Keratinocyte (primary cell): ENCODE results near the gene NTN5. TPM values are rescaled to one million over a fixed set of nuclear protein-coding genes. Genes with fewer than 3 reads are reported as not detected.

Experiments used
- DNase-seq: peaks from one replicate; pipeline ENCODE4 v3.0.0-alpha.2; 2011; ENCODE audit warnings: low read depth, missing footprints, low spot score
- FAIRE-seq: peaks from 2 replicates; lab custom pipeline; 2011; peaks lifted over from hg19 to GRCh38; lab: Jason Lieb, UNC
- H2AFZ ChIP-seq: 2 replicates; pipeline ENCODE4 v1.6.0; 2012; ENCODE audit warnings: low read length, control low read depth, inconsistent platforms; ENCODE audit not compliant: control insufficient read depth
- H3K27ac ChIP-seq: 2 replicates; pipeline ENCODE4 v1.5.1; 2011; ENCODE audit warnings: low read length; ENCODE audit not compliant: control insufficient read depth, insufficient read depth
- H3K27me3 ChIP-seq: 3 replicates; pipeline ENCODE4 v1.6.0; 2011; ENCODE audit warnings: low read length; ENCODE audit not compliant: control insufficient read depth, insufficient read depth; ENCODE audit errors: extremely low read depth
- H3K36me3 ChIP-seq, 2 experiments: 2 replicates in 1 of 2; 3 replicates in 1 of 2; pipeline ENCODE4 v1.5.1; 2011; ENCODE audit warnings: low read length in 2 of 2, mild to moderate bottlenecking in 1 of 2; ENCODE audit not compliant: control insufficient read depth in 2 of 2, insufficient read depth in 2 of 2; ENCODE audit errors: extremely low read depth in 1 of 2
- H3K4me1 ChIP-seq: 3 replicates; pipeline ENCODE4 v1.5.1; 2011; ENCODE audit warnings: low read length; ENCODE audit not compliant: control insufficient read depth, insufficient read depth; ENCODE audit errors: extremely low read depth
- H3K4me2 ChIP-seq: 3 replicates; pipeline ENCODE4 v1.6.0; 2011; ENCODE audit warnings: low read depth, low read length; ENCODE audit not compliant: control insufficient read depth, insufficient read depth; ENCODE audit errors: extremely low read depth
- H3K4me3 ChIP-seq, 3 experiments: fragments of 200-600 bp in 1 of 3; sonication (generic) in 1 of 3; 2 replicates in 2 of 3; 3 replicates in 1 of 3; pipeline ENCODE4 v1.5.1; 2011 to 2016; ENCODE audit warnings: low read length in 3 of 3, mild to moderate bottlenecking in 3 of 3, control low read depth in 2 of 3, inconsistent platforms in 1 of 3, low read depth in 1 of 3, mixed read lengths in 1 of 3, mixed run types in 1 of 3, moderate library complexity in 1 of 3; ENCODE audit not compliant: control insufficient read depth in 2 of 3, insufficient read depth in 2 of 3; ENCODE audit errors: extremely low read depth in 1 of 3
- H3K79me2 ChIP-seq: 2 replicates; pipeline ENCODE4 v1.6.0; 2012; ENCODE audit warnings: low read length; ENCODE audit not compliant: control insufficient read depth, insufficient read depth
- H3K9ac ChIP-seq: 3 replicates; pipeline ENCODE4 v1.6.0; 2011; ENCODE audit warnings: low read length; ENCODE audit not compliant: control insufficient read depth, insufficient read depth; ENCODE audit errors: extremely low read depth
- H3K9me1 ChIP-seq: 3 replicates; pipeline ENCODE4 v1.6.0; 2011; ENCODE audit warnings: low read length; ENCODE audit not compliant: control insufficient read depth, insufficient read depth; ENCODE audit errors: extremely low read depth
- H3K9me3 ChIP-seq: 2 replicates; pipeline ENCODE4 v1.5.1; 2012; ENCODE audit warnings: low read depth, low read length; ENCODE audit not compliant: control insufficient read depth
- H4K20me1 ChIP-seq: 3 replicates; pipeline ENCODE4 v1.6.0; 2011; ENCODE audit warnings: low read length; ENCODE audit not compliant: control insufficient read depth, insufficient read depth; ENCODE audit errors: extremely low read depth
- EZH2 ChIP-seq: IDR thresholded peaks from one replicate; pipeline ENCODE4 v1.6.1; 2012; ENCODE audit warnings: inconsistent platforms, mild to moderate bottlenecking, low read length, moderate library complexity
- dilution Hi-C: fragments of 300-500 bp; cut with MboI; formaldehyde crosslinking; loops from one replicate; pipeline ENCODE4 v1.7.0; 2020; ENCODE audit warnings: low sequenced_read_pairs; ENCODE audit not compliant: extremely low pct_ligation_motif_present
- polyA plus RNA-seq, 5 experiments: library from polyadenylated mRNA; depleted of rRNA in 3 of 5; stranded (reverse) in 3 of 5; stranded (forward) in 1 of 5; unstranded in 1 of 5; fragments of >200 nt; gene quantifications; 1 replicate in 1 of 5; 2 replicates in 3 of 5; 3 replicates in 1 of 5; pipeline versions ENCODE4 v1.2.1 to v1.2.3, GENCODE V29; 2011 to 2012; ENCODE audit warnings: missing spikeins in 2 of 5, low read depth in 1 of 5, low replicate concordance in 1 of 5
- TF ChIP-seq, protein P1 (sequence below), 3 experiments: IDR thresholded peaks in 1 of 3; conservative IDR thresholded peaks in 1 of 3; optimal IDR thresholded peaks in 1 of 3; 2 replicates in 2 of 3; 3 replicates in 1 of 3; pipeline versions ENCODE3 to v1.5.1; 2011; ENCODE audit warnings: low read length in 3 of 3, mild to moderate bottlenecking in 3 of 3, moderate library complexity in 2 of 3, control low read depth in 1 of 3, inconsistent platforms in 1 of 3; ENCODE audit not compliant: insufficient read depth in 2 of 3; ENCODE audit errors: extremely low read depth in 1 of 3

NTN5 gene
- polyA plus RNA-seq, 1 donor (not counting 4 experiments of a cell fraction or from before 2014, with no cell fraction given) = 0.07 TPM

DNA sequence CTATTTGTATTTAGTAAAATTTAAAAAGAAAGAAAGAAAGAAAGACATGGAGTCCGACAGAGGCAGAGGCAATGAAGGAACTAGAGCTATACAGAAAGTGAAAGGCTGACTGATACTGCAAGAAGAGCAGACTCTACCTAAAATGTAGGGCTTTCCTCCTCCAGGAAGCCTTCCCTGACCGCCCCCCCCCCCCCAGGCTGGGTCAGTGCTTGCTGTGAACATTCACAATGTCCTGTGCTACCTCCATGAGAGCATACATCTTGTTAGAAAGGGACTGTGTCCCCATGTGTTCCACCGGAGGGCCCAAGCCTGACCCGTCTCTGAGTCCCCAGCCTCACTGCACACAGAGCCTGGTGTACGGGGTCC lies 21.2 kb downstream of the NTN5 start:
- Histone ChIP-seq H2AFZ (no peak overlapping the region), H3K4me3 (no peak overlapping the region), H3K27ac (no peak overlapping the region), H3K4me2 (no peak overlapping the region), H3K9ac (no peak overlapping the region), H3K9me3 (no peaks in the 10 kb centered on the region), H3K36me3 (no peaks in the 10 kb centered on the region), H4K20me1 (no peaks in the 10 kb centered on the region), H3K9me1 (no peaks in the 10 kb centered on the region), H3K4me1 (peaks cover 7% of the 10 kb centered on the region), H3K79me2 (no peaks in the 10 kb centered on the region), H3K27me3 (no peaks in the 10 kb centered on the region)
- FAIRE-seq (no peak), DNase-seq (no peak)
- no peak for TF ChIP-seq EZH2
- TF ChIP-seq, protein P1, sequence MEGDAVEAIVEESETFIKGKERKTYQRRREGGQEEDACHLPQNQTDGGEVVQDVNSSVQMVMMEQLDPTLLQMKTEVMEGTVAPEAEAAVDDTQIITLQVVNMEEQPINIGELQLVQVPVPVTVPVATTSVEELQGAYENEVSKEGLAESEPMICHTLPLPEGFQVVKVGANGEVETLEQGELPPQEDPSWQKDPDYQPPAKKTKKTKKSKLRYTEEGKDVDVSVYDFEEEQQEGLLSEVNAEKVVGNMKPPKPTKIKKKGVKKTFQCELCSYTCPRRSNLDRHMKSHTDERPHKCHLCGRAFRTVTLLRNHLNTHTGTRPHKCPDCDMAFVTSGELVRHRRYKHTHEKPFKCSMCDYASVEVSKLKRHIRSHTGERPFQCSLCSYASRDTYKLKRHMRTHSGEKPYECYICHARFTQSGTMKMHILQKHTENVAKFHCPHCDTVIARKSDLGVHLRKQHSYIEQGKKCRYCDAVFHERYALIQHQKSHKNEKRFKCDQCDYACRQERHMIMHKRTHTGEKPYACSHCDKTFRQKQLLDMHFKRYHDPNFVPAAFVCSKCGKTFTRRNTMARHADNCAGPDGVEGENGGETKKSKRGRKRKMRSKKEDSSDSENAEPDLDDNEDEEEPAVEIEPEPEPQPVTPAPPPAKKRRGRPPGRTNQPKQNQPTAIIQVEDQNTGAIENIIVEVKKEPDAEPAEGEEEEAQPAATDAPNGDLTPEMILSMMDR (optimal IDR thresholded peaks at IDR 0.05 in 1 of 3, IDR thresholded peaks at IDR 0.05 in 1 of 3, conservative IDR thresholded peaks at IDR 0.05 in 1 of 3; ENCODE audit: extremely low read depth in 1 of 3, insufficient read depth in 2 of 3, low read length in 3 of 3) = no peak
- dilution Hi-C loops = no loop called here

DNA sequence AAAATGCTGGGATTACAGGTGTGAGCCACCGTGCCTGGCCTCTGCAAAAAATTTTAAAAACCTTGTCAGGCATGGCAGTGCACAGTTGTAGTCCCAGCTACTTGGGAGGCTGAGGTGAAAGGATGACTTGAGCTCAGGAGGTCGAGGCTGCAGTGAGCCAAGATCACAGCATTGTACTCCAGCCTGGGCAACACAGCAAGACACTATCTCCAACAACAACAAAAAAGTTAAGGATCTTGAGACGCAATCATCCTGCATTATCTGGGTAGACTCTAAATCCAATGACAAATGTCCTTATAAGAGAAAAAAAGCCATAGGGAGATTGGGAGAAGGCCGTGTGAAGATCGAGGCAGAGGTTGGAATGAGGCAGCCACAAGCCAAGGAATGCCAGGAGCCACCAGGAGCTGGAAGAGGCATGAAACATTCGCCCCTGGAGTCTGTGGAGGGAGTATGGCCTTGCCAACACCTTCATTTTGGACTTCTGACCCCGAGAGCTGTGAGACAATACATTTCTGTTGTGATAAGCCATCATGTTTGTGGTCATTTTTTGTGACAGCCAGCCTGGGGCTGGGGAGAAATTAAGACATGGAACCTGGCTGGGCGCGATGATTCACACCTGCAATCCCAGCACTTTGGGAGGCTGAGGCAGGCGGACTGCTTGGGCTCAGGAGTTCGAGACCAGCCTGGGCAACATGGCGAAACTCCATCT lies 21.7 kb downstream of the NTN5 start:
- Histone ChIP-seq H3K9ac (no peak overlapping the region), H3K4me2 (no peak overlapping the region), H3K79me2 (no peaks in the 10 kb centered on the region), H2AFZ (no peak overlapping the region), H3K9me3 (no peaks in the 10 kb centered on the region), H3K27ac (no peak overlapping the region), H3K27me3 (no peaks in the 10 kb centered on the region), H3K9me1 (no peaks in the 10 kb centered on the region), H4K20me1 (no peaks in the 10 kb centered on the region), H3K36me3 (no peaks in the 10 kb centered on the region), H3K4me1 (peaks cover 8% of the 10 kb centered on the region), H3K4me3 (no peak overlapping the region)
- no peak for FAIRE-seq
- no peak for DNase-seq
- TF ChIP-seq, protein P1 (optimal IDR thresholded peaks at IDR 0.05 in 1 of 3, IDR thresholded peaks at IDR 0.05 in 1 of 3, conservative IDR thresholded peaks at IDR 0.05 in 1 of 3; ENCODE audit: extremely low read depth in 1 of 3, insufficient read depth in 2 of 3, low read length in 3 of 3) = no peak
- no peak for TF ChIP-seq EZH2
- dilution Hi-C loops = no loop called here
